AG08396 (cell line): ENCODE data around the gene HTRA3.

ENCODE experiments used
- DNase-seq: peaks from one replicate; pipeline ENCODE4 v3.0.0; 2012; ENCODE audit warnings: low spot score, mixed read lengths

Gene HTRA3

DNA sequence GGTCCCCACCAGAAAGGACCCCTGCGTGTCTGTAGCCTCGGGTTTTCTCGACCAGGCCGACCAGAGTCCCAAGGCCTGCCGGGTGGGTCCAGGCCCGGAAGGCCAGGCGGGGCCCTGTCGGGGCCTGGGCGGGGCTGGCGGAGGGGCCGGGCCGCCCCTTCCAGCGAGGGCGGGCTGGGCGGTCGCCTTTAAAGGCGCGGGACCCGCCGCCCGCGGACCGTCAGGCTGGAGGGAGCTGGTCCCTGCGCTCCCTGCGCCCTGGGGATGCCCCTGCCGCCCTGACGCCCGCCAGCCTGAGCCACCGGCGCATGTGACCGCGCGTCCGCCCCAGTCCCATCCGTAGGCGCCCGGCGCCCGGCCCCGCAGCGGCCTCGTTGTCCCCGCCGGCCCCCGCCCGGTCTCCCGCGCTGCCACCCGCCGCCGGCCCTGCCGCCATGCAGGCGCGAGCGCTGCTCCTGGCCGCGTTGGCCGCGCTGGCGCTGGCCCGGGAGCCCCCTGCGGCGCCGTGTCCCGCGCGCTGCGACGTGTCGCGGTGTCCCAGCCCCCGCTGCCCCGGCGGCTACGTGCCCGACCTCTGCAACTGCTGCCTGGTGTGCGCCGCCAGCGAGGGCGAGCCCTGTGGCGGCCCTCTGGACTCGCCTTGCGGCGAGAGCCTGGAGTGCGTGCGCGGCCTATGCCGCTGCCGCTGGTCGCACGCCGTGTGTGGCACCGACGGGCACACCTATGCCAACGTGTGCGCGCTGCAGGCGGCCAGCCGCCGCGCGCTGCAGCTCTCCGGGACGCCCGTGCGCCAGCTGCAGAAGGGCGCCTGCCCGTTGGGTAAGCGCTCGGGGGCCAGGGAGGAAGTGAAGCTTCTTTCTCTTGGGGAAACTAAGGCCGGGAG lies at the start of gene HTRA3:
Gene HTRA3, plus strand, starts transcription at position 220 of the 883 bp plus-strand sequence. Its CDS starts 215 bp downstream, at position 435.
- peak; percentile 82 for DNase-seq

DNA sequence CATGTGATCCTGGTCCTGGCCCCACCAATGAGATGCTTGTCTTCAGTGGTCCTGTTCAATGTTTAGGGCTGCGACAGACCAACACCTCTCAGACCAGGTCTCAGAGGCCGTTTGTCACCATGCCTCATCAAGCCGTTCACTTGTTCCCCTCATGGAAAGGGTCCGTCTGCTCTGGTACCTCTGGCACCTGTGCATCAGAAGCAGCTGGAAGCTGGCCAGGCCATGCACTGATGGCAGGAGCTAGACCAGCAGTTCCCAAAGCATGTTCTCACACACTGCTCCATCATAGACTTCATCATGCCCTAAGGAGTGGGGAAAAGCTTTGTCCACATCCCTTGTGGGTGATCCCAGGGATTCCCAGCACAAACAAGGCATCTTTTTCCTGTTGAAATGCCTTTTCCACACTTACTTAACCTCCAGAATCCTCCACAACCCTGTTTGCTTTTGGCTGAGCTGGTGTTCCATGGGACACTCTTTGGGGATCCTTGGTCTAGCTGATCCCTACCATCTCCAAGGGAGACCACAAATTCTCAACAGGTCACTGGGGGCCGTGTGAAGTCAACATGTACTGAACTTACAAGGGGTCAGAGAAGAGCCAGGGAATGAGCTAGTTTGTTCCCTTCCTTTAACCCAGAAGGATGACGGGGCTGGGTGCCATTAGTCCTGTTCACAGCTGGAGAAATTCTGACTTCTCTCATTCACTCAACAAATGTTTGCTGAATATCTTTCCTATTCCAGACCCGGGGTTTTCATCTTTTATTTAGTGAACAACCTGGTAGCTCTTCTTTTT lies 48.7 kb upstream of the HTRA3 start:
- no peak for DNase-seq

DNA sequence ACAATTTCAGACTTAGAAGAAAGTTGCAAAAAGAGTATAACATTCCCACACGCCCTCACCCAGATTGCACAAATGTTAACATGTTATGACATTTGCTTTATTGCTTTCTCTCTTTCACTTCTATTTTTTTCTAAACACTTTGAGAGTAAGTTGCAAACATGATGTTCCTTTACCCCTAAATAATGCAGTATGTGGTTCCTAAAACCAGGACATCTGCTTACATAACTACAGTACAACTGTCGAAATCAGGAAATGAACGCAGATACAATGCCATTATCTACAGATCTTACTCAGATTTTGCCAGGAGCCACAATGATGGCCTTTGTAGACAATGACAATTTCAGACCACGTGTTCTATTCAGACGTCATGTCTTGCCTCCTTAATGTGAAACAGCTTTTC lies 48.1 kb upstream of the HTRA3 start:
- DNase-seq, result no peak

DNA sequence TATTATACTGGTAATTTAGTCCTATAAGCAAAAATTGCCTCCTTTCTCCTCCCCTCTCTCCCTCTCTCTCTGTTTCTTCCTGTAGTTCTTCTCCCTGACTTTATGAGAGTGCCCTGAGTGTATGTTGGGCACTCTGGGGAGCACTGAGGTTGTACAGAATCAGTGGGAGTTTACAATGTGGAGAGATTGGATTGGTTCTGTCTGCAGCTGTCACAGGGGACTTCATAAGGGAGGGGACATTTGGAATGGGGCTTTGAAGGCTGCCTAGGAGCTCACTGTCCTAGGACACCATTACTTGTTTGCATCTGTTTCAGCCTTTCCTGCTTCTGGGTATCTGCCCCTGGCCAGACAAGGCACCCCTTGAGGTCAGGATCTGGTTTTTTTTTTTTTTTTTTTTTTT lies 47.6 kb upstream of the HTRA3 start:
- DNase-seq, result no peak

DNA sequence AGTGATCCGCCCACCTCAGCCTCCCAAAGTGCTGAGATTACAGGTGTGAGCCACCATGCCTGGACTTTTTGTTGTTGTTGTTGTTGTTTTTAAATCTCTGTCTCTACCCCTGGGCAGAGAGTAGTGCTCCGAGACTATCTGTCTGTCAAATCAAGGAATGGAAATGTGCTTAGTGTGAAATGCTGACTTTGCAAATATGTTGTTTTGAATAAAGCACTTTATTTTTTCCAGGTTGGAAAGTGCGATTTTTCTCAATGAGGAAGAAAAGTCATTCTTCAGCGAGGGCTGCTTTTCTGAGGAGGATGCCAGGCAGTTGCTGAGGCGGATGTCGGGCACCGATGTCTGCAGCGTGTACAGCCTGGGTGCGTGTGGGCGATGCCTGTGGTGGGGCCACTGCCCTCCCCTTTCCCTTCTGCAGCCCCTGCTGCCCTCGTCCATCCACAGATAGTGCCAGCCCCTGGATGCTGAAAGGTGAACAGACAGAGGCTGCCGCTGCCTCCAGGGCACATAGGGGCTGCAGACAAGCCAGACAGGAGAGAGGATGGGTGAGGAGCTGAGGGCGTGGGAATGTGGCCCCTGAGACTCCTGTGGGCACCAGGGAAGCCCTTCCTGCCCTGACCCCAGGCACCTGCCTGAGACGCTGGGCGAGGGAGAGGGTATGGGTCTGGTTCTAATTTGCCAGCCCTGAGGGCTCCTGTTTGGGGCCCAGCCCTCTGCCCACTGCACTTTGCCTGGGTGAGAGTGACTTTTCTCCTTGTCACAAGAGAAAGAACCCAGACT lies 46.8 kb upstream of the HTRA3 start:
- DNase-seq, result no peak

DNA sequence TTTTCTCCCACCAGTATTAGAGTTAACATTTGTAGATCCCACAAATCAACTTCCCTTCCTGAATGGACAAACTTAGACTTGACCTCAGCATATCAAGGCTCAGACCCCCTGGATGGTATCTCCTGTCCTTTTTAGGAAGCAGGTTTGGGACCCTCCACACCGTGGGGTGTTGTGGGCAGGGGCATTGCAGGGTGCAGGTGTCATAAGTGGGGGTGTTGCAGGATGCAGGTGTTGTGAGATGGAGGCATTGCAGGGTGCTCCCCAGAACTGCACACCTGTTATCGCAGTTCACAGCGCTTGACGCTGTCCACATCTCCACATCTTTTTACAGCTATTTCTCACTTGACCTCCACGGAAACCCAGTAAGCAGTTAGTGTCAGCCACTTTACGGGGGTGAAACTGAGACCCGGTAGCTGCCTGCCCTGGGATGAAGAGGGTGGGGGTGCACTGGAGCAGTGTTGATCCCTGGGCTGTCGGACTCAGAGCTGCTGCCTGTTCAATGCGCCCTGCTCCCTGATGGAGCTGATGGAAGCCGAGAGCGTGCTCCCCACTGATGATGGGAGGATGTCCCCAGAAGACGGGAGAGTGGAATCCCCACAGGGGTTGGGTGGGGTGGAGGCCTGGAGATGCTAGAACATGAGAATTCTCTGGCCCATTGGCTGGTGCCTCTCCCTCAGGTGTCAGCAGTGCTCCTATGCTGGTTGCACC lies 45.1 kb upstream of the HTRA3 start:
- DNase-seq, result no peak

DNA sequence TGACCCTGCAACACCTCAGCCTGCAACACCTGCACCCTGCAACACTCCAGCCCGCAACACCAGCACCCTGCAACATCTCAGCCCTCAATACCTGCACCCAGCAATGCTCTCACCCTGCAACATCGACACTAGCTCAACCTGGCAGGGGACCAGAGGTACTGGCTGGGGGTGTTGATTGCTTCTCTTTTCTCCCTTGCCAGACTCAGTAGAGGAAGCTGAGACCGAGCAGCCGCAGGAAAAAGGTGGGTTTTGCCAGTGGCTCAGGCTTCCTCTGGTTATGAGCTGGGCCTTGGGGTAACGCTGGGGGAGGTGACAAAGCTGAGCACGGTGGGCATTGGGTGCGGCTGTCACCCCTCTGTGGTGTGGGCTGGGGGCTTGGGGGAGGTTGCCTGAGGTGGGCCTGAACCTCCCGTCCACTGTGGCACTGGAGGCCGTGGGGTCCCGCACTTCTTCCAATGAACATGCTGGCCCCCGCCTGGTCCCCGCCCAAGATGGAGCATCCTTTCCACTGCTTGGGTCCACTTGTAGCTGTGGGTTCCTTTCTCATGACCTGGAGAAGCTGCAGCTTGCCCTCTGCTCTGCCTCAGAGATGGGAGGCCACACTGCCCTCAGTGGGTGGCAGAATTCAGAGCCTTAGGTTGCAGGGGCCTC lies 44.5 kb upstream of the HTRA3 start:
- no peak for DNase-seq

DNA sequence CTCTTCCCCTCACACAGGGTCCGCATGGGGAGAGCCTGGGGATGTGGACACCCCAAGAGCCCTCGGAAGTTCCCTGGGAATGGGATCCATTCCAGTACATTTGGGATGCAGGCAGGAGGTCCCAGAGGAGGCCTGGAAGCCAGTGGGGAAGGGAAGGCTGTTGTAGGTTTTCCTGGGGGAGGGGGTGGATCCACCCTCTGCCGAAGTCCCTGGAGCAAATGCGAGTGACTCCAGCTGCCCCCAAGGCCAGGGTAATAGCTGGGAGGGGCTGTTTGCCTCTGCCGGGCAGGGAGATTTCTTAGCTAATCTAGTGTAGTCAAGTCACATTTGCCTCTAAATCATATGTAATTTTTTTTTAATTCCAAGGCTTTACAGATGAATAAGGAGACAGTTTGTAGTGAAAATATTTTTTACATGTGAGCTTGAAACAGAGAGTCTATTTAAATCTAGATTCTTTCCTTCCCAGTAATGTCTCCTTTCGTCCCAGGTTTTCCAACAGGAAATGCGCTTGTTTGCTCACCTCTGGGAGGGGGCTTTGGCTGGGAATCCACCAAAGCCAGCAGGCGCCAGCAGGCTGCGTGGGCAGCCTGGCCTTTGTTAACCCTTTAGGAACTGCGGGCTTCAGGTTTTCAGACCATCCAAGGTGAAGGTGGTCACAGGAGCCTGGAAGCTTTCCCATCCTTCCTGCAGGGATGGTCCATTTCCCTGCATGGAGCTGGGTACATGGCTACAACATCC lies 43.7 kb upstream of the HTRA3 start:
- no peak for DNase-seq

DNA sequence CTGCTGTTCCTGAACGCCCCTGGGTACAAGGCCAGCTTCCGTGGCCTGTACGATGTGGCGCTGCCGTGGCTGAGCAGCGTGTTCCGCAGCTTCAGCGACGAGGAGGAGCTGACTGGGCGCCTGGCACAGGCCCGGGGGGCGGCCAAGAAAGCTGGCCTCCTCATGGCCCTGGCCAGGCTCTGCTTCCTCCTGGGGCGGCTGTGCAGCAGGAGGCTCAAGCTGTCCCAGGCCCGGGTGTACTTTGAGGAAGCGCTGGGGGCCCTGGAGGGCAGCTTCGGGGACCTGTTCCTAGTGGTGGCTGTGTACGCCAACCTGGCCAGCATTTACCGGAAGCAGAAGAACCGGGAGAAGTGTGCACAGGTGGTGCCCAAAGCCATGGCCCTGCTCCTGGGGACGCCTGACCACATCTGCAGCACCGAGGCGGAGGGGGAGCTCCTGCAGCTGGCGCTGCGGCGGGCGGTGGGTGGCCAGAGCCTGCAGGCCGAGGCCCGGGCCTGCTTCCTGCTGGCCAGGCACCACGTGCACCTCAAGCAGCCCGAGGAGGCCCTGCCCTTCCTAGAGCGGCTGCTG lies 42.3 kb upstream of the HTRA3 start:
- DNase-seq, result no peak

DNA sequence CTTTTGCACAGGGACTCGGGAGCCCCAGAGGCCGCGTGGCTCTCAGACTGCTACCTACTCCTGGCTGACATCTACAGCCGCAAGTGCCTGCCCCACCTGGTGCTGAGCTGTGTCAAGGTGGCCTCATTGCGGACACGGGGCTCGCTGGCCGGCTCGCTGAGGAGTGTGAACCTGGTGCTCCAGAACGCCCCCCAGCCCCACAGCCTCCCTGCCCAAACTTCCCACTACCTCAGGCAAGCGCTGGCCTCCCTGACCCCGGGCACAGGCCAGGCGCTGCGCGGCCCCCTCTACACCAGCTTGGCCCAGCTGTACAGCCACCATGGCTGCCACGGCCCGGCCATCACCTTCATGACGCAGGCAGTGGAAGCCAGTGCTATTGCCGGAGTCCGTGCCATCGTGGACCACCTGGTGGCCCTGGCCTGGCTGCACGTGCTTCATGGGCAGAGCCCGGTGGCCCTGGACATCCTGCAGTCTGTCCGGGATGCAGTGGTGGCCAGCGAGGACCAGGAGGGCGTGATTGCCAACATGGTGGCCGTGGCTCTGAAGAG lies 41.7 kb upstream of the HTRA3 start:
- no peak for DNase-seq

DNA sequence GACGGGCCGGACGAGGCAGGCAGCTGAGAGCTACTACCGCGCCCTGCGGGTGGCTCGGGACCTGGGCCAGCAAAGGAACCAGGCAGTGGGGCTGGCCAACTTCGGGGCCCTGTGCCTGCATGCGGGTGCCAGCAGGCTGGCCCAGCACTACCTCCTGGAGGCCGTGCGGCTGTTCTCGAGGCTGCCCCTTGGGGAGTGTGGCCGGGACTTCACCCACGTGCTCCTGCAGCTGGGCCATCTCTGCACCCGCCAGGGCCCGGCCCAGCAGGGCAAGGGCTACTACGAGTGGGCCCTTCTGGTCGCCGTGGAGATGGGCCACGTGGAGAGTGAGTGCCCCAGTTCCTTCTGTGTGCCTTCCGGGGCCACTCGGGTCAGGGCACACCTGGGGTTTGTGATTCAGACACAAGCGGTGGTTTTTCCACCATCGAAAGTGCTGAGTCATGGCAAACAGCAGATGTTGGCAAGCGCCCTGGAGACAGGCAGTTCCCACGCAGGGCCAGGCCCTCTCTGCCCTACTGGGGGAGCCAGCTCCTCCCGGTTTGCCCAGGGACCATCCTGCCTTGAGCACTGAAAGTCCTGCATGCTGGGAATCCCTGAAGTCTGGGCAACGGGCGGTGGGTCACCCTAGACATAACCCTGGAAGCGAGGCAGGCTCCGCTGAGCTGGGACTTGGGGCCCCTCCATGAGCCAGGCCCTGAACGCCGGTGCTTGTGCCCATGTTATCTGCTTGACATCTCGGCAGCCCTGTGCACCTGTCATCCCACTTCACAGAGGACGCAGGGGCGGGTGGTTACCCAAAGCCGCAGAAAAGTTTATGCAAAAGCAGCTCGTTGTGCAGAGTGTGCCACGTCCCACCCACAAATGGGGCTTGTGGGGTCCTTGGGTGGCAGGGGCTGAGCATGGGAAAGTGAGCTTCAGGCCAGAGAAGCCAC lies 41.0 kb upstream of the HTRA3 start:
- peak; percentile 72 for DNase-seq

DNA sequence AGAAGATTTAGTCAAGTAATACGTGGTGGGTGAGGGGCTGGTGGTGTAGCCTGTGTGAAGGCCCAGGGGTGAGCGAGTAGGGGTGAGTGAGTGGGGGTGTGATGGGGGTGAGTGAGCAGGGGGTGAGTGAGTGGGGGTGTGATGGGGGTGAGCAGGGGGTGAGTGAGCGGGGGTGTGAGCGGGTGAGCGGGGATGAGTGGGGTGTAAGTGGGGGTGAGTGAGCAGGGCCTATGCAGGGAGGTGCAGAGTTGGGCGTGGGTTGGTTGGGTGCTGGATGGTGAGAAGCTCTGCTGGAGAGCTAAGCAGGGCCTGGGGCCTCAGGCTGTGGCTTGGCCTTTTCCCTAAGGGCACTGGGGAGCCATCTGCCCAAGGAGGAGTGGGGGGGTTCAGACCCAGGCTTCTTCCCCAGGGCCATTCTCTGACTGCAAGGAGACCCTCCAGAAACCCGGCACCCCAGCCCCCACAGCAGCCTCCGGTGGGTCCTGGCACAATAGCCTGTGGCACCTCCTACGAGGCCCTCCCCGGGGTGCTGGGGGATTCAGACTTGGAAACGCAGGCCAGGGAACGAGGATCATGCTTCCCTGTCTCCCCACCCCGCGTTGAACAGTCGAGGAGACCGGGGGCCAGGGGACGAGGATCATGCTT lies 40.1 kb upstream of the HTRA3 start:
- no peak for DNase-seq

DNA sequence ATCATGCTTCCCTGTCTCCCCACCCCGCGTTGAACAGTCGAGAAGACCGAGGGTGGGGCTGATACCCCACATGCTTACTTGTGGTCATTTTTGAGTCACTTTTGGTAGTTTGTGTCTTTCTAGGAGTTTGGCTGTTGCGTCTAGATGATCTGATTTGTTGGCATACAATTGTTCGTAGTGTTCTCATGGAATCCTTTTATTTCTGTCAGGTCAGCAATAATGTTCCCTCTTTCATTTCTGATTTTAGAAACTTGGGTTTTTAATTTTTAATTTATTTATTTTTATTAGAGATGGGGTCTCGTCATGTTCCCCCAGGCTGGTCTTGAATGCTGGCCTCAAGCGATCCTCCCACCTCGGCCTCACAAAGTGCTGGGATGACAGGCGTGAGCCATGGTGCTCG lies 39.5 kb upstream of the HTRA3 start:
- no peak for DNase-seq

DNA sequence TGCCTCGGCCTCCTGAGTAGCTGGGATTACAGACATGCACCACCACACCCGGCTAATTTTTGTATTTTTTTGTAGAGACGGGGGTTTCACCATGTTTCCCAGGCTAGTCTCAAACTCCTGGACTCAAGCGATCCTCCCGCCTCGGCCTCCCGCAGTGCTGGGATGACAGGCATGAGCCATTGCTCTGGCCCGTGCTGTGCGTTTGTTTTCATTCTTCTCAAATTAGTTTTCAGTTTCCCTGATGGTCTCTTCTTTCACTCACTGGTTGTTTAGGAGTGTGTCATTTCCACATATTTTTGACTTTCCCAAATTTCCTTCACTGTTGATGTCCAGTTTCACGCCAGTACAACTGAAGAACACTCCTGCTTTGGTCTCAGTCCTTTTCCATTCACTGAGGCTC lies 38.7 kb upstream of the HTRA3 start:
- DNase-seq, result no peak

DNA sequence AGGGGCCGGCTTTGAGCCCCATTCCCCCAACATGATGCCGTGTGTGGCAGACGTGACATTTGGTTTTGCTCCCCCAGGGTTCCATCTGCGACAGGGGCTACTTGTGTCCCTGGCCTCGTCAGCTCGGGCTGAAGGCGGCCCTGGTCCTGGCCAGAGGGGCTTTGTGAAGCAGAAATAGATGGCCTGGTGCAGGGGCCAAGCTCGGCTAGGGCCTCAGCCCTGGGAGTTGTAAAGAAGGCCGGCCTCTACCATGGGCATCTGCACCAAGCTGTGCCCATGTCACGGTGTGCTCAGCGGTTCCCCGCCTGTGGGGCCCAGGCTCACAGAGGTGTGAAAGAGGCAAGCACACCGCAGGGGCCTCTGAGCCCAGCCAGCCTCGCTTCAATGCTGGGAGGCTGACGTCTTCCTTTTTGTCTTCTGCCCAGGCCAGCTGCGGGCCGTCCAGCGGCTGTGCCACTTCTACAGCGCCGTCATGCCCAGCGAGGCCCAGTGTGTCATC lies 38.0 kb upstream of the HTRA3 start:
- no peak for DNase-seq

DNA sequence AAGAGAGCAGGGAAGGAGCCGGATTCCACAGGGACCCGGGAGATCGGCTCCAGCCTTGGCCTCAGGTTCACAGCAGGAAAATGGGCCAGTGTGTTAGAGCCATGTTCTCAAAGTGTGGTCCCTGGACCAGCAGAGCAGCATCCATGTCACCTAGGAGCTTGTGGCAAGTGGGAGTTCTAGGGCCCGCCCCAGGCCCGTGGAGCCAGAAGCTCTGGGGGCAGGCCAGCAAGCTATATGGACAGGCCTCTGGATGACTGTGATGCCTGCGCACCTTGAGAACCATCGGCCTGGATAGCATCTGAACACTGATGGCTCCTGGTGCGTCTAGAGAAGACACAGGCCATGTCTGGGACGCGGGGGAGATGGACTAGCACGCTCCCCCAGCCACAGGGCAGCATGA lies 36.8 kb upstream of the HTRA3 start:
- no peak for DNase-seq

DNA sequence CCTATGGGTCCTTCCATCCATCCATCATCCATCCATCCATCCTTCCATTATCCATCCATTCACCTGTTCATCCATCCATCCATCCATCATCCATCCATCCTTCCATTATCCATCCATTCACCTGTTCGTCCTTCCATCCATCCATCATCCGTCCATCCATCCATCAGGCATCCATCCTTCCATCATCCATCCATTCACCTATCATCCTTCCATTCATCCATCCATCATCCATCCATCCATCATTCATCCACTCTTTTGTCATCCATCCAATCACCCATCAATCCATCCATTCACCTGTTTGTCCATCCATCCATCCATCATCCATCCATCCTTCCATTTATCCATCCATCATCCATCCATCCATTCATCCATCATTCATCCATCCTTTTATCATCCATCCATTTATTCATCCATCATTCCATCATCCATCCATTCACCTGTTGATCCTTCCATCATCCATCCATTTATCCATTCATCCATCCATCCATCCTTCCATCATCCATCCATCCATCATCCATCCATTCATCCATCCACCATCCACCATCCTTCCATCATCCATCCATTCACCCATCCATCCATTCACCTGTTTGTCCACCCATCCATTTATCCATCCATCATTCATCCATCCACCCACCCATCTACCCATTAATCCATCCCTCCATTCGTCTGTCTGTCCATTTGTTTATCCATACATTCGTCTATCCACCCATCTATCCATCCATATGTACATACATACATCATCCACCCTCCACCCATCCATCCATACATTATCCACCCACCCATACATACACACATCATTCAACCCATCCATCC lies 35.7 kb upstream of the HTRA3 start:
- DNase-seq, result no peak
